NCI-H2081 treated with DMSO at 0.1 percent for 48 hours (cell line): Measurements from ENCODE around the gene ANGPT4.
"Not testable (repeated sequence)": the region's sequence is repeated elsewhere in the genome, so short reads cannot be mapped to it uniquely, and the experiment has no call there.

ENCODE experiments used
- DNase-seq: peaks from one replicate; lab custom pipeline; 2025; lab: John Stamatoyannopoulos, UW

ANGPT4 gene

DNA sequence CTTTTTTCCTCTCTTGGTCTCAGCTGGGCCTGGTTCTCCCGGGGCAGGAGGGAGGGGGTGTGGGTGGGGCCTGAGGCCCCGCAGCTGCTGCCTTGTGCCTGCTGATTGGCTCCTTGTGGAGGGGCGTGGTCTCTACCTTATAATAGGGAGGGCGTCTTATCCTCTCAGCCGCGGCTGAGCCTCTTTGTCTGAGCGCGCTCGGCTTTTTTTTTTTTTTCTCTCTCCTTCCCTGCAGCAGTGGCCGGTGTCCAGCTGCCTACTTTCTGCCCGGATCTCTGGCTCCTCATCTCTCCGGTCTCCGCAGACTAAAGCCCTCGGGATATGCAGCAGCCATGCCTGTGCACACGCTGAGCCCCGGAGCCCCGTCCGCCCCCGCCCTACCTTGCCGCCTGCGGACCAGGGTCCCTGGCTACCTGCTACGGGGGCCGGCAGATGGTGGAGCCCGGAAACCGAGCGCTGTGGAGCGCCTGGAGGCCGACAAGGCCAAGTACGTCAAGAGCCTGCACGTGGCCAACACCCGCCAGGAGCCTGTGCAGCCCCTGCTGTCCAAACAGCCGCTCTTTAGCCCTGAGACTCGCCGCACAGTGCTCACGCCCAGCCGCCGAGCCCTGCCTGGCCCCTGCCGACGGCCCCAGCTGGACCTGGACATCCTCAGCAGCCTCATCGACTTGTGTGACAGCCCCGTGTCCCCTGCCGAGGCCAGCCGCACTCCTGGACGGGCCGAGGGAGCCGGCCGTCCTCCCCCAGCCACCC, 71.5 kb downstream of the ANGPT4 start:
- DNase-seq: peak; percentile 61

DNA sequence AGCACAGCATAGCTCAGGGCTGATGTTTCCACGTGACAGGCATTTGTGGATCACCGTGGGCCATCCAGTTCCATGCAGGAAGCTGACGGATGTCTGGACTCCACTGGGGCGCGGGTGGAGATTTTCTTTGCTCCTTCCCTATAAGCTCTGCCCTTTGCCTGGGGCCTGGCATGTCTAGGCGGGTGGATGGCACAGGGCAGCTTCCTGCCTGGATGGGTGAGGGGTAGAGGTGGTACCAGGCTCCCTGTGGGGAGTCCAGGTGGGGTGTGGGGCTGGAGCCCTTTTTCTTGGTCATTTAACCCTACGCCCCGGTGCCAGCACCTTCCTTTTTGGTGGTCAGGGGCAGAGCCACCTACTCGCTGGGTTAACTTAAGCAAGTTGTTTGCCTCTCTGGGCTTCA, 72.2 kb downstream of the ANGPT4 start:
- no peak for DNase-seq

DNA sequence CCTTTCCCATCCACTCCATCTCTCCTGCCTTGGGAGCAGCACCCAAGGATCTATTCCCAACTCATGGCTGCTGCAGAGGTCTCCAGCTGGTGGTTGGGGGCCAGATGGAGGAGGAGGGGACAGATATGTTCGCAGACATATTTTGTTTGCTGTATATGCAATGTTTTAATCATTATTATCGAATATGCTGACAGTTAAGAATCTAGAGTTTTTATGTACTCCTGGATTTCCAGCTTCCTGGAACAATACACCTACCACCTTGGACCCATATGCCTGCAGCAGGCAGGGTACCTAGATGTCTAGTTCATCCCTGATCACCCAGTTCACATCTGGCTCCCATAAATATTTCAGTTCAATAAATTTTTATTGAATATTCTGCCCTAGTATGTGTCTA, 73.6 kb downstream of the ANGPT4 start:
- no peak for DNase-seq

GRCh38 chr20:841568-842546, 74.3 kb downstream of the ANGPT4 start:
- DNase-seq: no peak

DNA sequence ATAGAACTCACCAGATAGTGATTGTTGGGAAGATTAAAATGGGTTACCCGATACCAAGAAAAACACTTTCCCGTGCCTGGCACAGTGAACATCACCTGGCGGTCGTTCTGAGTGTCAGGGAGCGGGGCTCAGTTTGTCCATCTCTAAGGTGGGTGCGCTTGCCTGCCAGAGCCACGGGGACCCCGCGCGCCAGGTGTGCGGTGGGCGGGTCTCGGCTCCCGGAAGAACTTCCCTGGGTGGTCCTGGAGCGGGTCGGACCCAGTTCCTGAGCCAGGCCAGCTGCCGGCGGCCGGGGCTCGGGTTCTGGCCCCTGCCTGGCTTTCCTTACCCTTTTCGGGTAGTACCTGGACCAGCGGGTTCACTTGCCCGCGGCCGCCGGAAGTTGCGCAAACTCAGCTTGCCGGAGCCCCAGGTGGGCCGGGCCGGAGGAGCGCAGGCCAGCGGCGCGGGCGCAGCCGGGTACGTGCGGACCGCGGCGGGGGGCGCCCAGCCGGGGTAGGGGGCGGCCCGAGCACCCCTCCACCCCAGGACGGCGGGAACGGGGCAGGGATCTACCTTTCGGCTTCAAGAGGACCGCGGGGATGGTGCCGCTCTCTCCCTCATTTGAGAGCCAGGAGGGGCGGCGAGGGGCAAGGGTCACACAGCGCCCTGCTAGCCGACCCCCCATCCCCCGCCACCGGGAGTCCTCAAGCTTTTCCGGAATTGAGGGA, 75.1 kb downstream of the ANGPT4 start:
- DNase-seq: no peak

DNA sequence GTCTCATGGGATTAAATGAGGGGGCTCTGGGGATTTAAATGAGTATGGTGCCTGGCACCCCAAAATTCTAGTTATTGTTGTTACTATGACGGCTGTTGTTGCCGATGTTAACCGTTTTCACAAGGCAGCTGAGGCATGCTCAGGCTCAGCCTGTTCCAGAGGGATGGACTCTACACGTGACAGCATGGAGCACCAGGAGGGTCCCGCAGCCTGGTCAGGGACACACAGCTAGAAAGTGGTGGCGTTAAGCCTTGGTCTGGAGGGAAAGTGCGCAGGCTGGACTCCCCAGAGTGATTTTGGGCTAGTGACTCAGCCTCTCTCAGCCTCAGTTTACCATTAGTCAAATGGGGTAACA, 75.7 kb downstream of the ANGPT4 start:
- no peak for DNase-seq

- DNase-seq: no peak
Measured at GRCh38 chr20:839626-840025, 76.5 kb downstream of the ANGPT4 start.

- DNase-seq: no peak
Measured at GRCh38 chr20:839015-839414, 77.1 kb downstream of the ANGPT4 start.

GRCh38 chr20:836190-836589, 79.9 kb downstream of the ANGPT4 start:
- DNase-seq: no peak

DNA sequence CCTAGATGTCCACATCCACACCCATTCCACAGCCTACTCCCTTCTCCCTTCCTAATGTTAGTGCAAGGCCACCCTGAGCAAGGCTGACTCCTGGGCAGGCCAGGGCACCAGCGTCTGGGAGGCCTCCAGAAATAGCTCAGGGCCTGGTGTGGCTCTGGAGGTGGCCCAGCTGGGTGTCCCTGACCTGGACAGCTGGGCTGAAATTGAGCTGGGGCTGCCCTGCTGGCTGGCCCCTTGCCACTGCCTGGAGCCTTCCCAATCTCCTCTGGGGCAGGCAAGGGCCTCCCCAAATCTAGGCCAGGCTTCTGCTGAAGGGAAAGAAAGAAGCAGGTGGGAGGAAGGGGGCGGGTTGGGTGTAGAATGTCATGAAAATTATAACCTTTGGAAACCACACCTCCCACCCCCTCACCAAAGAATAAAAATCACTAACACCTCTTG, 80.5 kb downstream of the ANGPT4 start:
- DNase-seq: no peak

DNA sequence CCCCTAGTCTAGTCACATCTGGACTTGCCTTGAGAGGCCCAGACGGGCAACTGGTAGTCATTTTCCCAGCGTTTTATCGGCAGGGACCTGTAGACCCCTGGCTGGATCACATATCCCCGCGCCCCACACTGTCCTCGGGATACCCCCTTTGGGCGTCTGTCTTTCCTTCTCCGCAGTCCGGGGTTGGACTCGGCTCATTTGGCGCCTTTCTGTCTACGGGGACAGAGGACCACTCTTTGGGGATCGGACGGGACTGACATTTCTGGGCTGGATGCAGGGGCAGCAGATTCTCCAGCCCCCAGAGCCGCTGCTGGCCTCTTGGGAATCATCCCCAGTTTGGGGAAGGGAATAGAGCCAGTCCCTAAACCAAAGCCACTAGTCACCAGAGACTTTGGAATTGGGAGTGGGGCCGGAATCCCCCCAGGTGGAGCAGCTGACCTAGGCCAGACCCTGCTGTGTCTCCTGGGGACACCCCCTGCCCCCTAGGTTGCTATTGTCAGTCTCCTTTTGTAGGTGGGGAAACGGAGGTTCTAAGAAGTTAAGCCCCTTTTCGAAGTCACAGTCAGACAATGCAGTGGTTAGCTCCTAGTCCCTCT, 81.9 kb downstream of the ANGPT4 start:
- DNase-seq: no peak

DNA sequence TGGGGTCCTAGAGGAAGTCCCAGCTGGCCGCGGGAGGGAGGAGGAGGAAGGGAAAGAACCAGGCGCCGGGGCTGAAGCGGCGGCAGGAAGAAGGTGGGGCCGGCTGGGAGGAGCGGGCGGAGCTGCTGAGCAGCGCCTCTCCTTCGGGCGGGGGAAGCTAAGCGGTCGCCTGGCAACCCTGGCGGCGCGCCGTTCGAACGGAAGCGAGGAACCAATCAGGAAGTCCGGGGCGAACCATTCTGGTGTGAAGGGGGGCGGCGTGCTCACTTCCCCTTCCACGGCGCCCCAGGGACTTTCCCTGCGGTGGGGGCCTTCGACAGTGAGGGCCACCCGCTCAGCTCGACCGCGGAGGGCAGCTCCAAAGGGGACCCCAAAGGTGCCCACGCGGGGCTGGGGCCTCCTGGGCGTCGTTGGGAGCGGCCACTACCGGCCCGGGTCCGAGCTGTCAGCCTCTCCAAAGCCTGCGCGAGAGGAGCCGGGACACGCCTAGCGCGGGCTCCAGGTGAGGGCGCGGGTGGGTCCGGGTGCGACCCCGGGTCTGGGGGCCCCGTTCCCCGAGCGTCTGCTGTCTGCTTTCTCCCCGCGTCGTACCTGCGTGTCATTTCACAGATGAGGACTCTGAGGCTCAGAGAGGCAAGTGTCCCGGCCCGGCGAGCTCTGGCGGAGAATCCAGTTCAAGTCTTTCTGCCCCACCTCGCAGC, 82.5 kb downstream of the ANGPT4 start, which contains the start of gene FAM110A:
Gene FAM110A (plus strand): TSS at position 266 of the 701 bp plus-strand sequence. CDS start 11,090 bp downstream, outside the sequence.
- peak; percentile 78 for DNase-seq

DNA sequence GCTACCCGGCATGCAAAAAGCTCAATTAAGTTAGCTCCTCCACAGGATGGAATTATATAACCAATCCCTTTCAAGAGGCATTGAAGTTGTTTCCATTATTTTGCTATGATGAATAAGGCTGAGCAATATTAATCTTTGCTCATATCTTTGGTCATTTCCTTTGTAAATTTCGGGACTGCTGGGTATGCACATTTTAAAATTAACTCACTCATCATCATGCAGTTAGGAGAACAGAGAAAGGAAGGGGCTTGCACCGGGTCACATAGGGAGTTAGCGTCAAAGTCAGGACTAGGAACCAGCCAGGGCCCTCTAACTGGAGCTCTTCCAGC, 83.0 kb downstream of the ANGPT4 start:
- no peak for DNase-seq

DNA sequence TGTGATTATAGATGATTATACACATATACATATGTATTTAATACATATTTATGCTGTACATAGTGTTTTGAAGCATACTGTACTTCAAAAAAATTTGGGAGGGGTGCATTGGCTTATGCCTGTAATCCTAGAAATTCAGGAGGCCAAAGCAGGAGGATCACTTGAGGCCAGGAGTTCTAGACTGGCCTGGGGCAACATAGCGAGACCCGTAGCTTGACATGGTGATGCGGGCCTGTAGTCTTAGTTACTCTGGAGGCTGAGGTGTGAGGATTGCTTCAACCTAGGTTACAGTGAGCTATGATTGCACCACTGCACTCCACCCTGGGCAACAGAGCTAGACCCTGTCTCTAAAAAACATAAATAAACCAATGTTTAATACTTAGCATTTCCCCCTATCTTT, 84.2 kb downstream of the ANGPT4 start:
- DNase-seq: no peak

- DNase-seq: no peak
Measured at GRCh38 chr20:831251-831650, 84.9 kb downstream of the ANGPT4 start.

DNA sequence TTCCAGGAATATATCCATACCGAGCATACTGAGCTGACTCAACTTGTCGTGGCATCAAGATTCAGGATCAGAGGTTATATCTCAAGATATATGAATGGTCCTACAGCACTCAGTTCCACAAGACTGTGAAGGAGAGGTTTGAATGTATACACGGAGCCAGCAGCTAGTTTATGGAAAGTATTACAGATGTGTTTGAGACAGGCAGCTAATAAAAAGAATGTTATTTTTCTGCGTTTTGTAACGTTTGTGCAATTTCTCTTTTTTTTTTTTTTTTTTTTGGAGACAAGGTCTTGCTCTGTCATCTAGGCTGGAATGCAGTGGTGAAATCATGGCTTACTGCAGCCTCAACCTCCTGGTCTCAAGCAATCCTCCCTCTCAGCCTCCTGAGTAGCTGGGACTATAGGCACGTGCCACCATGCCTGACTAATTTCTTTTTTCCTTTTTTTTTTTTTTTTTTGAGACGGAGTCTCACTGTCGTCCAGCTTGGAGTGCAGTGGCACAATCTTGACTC, 86.1 kb downstream of the ANGPT4 start:
- no peak for DNase-seq

DNA sequence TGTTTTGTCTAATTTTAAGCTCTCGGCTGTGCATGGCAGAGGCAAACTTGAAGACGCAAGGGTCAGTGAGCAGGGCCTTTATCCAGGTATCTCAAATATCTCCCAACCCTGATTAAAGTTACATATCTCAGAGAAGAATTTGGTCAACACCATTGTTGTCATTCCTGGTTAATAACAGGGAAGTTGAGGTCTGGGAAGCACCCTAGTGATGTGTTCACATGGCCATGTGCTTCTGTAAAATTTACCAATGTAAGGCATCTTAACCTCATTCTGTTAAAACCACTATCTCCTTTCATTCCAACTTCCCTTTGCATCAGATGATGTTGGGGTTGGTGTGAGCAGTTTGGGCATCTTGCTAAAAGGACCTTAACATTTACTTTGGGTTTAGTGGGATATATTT, 86.6 kb downstream of the ANGPT4 start:
- no peak for DNase-seq

DNA sequence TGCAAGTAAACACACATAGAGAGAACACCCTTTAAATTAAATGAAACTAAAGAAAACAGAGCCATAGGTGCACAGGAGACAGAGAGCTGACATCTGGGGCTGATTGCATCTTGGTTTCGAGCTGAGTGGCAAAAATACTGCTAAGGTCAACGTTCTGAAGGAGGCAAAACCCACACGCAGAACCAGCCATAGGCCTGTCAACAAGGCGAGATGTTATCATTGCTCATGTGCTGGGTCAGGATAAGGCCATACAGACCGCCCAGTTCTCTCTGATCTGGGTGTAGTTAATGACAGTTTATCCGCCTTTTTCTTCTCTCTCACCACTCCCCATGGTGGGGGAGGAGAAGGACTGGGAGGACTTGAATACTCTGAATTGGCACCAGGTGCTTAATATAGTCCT, 87.1 kb downstream of the ANGPT4 start:
- no peak for DNase-seq

- DNase-seq: not testable (repeated sequence)
Measured at GRCh38 chr20:827981-828380, 88.2 kb downstream of the ANGPT4 start.

DNA sequence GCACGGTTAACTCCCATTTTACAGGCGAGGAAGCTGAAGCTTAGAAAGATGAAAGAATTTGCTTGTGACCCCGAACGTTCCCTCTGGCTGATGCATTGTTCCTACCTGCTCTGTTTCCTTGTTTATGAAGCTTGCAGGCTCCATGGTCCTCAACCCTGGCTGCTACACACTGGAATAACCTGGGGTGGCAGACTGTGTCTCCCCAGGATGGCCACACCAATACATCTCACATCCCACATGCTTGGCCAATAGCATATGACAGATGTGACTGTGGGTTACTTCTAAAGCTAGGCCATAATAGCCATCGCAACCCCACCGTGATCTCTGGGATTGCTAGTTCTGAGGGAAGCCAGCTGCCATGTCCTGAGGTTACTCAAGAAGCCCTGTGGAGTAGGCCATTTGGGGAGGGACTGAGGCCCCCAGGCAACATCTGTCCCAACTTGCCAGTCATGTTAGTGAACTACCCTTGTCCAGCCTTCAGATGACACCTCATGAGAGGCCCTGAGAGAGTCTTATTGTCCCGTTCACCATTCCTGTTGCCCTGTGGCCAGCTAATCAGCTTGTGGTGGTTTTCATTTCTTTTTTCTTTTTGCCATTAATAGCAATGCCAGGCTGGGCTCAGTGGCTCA, 89.3 kb downstream of the ANGPT4 start:
- no peak for DNase-seq
